DND-41 (cell line): Measurements from ENCODE around the gene IQCK.

Experiments
- ATAC-seq: fragments of 200-7000 bp; cut with Tn5 transposase; 3 replicates; pipeline ENCODE4 v1.9.1; 2021; ENCODE audit warnings: low read depth; ENCODE audit not compliant: insufficient read depth
- DNase-seq: peaks from one replicate; pipeline ENCODE4 v3.0.0-alpha.2; 2020
- H2AFZ ChIP-seq: 2 replicates; pipeline ENCODE4 v1.6.0; 2012; ENCODE audit warnings: low read depth, low read length
- H3K27ac ChIP-seq: 2 replicates; pipeline ENCODE4 v1.5.1; 2012; ENCODE audit warnings: low read length, inconsistent platforms
- H3K27me3 ChIP-seq: fragments of 200-600 bp; sonication (generic); 2 replicates; pipeline ENCODE4 v1.6.0; 2012; ENCODE audit warnings: low read length, mild to moderate bottlenecking, inconsistent platforms; ENCODE audit not compliant: insufficient read depth, poor library complexity
- H3K36me3 ChIP-seq: 2 replicates; pipeline ENCODE4 v1.5.1; 2012; ENCODE audit warnings: low read length, inconsistent platforms; ENCODE audit not compliant: insufficient read depth
- H3K4me1 ChIP-seq: 2 replicates; pipeline ENCODE4 v1.5.1; 2012; ENCODE audit warnings: mild to moderate bottlenecking, low read length; ENCODE audit not compliant: insufficient read depth
- H3K4me2 ChIP-seq: 2 replicates; pipeline ENCODE4 v1.6.0; 2012; ENCODE audit warnings: mild to moderate bottlenecking, moderate library complexity, low read length, inconsistent platforms; ENCODE audit not compliant: insufficient read depth
- H3K4me3 ChIP-seq, 2 experiments: fragments of 200-600 bp in 1 of 2; shearing (Covaris generic) in 1 of 2; 2 replicates each; pipeline ENCODE4 v1.5.1; 2012 to 2016; ENCODE audit warnings: inconsistent platforms in 2 of 2, low read length in 2 of 2, mild to moderate bottlenecking in 2 of 2, low read depth in 1 of 2, moderate library complexity in 1 of 2
- H3K79me2 ChIP-seq: 2 replicates; pipeline ENCODE4 v1.6.0; 2012; ENCODE audit warnings: low read length, inconsistent platforms; ENCODE audit not compliant: insufficient read depth
- H3K9ac ChIP-seq: 2 replicates; pipeline ENCODE4 v1.6.0; 2012; ENCODE audit warnings: low read depth, mild to moderate bottlenecking, inconsistent platforms, low read length, moderate library complexity
- H3K9me3 ChIP-seq: 2 replicates; pipeline ENCODE4 v1.5.1; 2012; ENCODE audit warnings: low read length, moderate library complexity, mild to moderate bottlenecking, inconsistent platforms; ENCODE audit not compliant: insufficient read depth, severe bottlenecking
- H4K20me1 ChIP-seq: 2 replicates; pipeline ENCODE4 v1.6.0; 2012; ENCODE audit warnings: low read length; ENCODE audit not compliant: insufficient read depth
- EZH2 ChIP-seq: IDR thresholded peaks from 3 replicates; pipeline ENCODE4 v1.6.1; 2012; ENCODE audit warnings: borderline replicate concordance, low read depth, mild to moderate bottlenecking, moderate library complexity, low read length, inconsistent platforms; ENCODE audit not compliant: severe bottlenecking
- TF ChIP-seq, protein P1 (sequence below): IDR thresholded peaks from 2 replicates; pipeline ENCODE4 v1.5.1; 2012; ENCODE audit warnings: borderline replicate concordance, low read length, moderate library complexity, mild to moderate bottlenecking; ENCODE audit not compliant: poor library complexity, severe bottlenecking; ENCODE audit errors: extremely low read depth

The IQCK gene

GRCh38 chr16:19858340-19859018 is 140.4 kb downstream of the IQCK start:
- no peak overlapping the region for H3K4me2 ChIP-seq
- TF ChIP-seq EZH2 = no peak
- TF ChIP-seq, protein P1, sequence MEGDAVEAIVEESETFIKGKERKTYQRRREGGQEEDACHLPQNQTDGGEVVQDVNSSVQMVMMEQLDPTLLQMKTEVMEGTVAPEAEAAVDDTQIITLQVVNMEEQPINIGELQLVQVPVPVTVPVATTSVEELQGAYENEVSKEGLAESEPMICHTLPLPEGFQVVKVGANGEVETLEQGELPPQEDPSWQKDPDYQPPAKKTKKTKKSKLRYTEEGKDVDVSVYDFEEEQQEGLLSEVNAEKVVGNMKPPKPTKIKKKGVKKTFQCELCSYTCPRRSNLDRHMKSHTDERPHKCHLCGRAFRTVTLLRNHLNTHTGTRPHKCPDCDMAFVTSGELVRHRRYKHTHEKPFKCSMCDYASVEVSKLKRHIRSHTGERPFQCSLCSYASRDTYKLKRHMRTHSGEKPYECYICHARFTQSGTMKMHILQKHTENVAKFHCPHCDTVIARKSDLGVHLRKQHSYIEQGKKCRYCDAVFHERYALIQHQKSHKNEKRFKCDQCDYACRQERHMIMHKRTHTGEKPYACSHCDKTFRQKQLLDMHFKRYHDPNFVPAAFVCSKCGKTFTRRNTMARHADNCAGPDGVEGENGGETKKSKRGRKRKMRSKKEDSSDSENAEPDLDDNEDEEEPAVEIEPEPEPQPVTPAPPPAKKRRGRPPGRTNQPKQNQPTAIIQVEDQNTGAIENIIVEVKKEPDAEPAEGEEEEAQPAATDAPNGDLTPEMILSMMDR = no peak
- no peaks in the 10 kb centered on the region for H3K36me3 ChIP-seq
- no peaks in the 10 kb centered on the region for H3K27me3 ChIP-seq
- no peaks in the 10 kb centered on the region for H3K9me3 ChIP-seq
- H3K9ac ChIP-seq = no peak overlapping the region
- no peak overlapping the region for H3K27ac ChIP-seq
- H3K79me2 ChIP-seq = no peaks in the 10 kb centered on the region
- no peaks in the 10 kb centered on the region for H3K4me1 ChIP-seq
- no peak overlapping the region for H3K4me3 ChIP-seq
- ATAC-seq = no peak
- no peak overlapping the region for H2AFZ ChIP-seq
- DNase-seq = no peak
- H4K20me1 ChIP-seq = no peaks in the 10 kb centered on the region

DNA sequence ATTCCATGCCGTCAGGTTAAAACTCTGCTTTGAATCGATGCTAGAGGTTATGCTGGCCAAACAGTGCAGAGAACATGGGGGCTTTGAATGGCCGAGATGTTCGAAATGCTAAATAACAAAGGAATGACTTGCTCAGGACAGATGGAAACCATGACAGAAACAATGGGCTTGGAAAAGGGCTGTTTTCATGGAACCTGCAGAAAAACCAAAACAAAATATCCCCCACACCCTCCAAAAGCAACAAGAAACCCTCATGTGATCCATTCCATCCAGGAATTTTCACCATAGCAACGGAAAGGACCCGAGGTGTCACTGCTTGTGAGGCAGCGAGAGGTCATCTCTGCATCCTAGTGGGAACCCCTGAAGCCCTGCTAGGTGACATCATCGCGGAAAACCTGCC is 141.1 kb downstream of the IQCK start:
- Histone ChIP-seq H3K27ac (no peak overlapping the region), H3K4me1 (no peaks in the 10 kb centered on the region)

DNA sequence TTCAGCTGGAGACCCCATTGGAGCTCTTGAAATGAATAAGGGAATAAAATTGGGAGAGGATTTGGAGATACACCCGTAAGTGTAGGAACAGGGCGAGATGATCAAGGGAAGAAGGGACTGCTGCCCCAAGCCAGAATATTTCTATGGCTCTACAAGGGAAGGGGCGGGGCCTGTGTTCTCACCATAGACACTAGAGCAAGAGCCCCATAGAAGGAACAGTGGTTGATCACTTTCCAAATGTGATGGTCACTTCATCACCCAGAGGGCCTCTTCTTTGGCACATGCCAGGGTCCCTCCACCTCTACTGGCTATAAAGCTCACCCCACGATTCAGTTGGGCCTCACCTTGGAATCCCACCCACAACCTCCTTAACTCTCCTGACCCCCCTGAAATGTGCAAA is 141.5 kb downstream of the IQCK start:
- Histone ChIP-seq H2AFZ (no peak overlapping the region), H3K27me3 (no peaks in the 10 kb centered on the region), H3K79me2 (no peaks in the 10 kb centered on the region), H3K4me1 (no peaks in the 10 kb centered on the region), H3K4me3 (no peak overlapping the region), H4K20me1 (no peaks in the 10 kb centered on the region), H3K9ac (no peak overlapping the region), H3K4me2 (no peak overlapping the region), H3K27ac (no peak overlapping the region), H3K9me3 (no peaks in the 10 kb centered on the region), H3K36me3 (no peaks in the 10 kb centered on the region)
- no peak for TF ChIP-seq EZH2
- TF ChIP-seq, protein P1 = no peak
- ATAC-seq (no peak), DNase-seq (no peak)

More for the DNA sequence above, 141.1 kb downstream of the IQCK start:
- H3K79me2 ChIP-seq = no peaks in the 10 kb centered on the region
- H3K27me3 ChIP-seq = no peaks in the 10 kb centered on the region
- TF ChIP-seq, protein P1 = no peak
- no peak for TF ChIP-seq EZH2
- no peak overlapping the region for H2AFZ ChIP-seq
- no peaks in the 10 kb centered on the region for H3K9me3 ChIP-seq
- no peaks in the 10 kb centered on the region for H4K20me1 ChIP-seq
- ATAC-seq (no peak), DNase-seq (no peak)
- no peaks in the 10 kb centered on the region for H3K36me3 ChIP-seq
- H3K9ac ChIP-seq = no peak overlapping the region
- H3K4me2 ChIP-seq = no peak overlapping the region
- H3K4me3 ChIP-seq = no peak overlapping the region
